ENCODE measurements around the gene POU3F4.

Gene POU3F4

GRCh38 chrX:83508006-83508405 is at the start of gene POU3F4:
POU3F4 (plus strand) TSS chrX:83508290; CDS start chrX:83508325, 35 bp downstream.
- FAIRE-seq (no peak), DNase-seq (ENCODE audit: insufficient read length, low spot score) (no peak)
- TF ChIP-seq, protein P1, sequence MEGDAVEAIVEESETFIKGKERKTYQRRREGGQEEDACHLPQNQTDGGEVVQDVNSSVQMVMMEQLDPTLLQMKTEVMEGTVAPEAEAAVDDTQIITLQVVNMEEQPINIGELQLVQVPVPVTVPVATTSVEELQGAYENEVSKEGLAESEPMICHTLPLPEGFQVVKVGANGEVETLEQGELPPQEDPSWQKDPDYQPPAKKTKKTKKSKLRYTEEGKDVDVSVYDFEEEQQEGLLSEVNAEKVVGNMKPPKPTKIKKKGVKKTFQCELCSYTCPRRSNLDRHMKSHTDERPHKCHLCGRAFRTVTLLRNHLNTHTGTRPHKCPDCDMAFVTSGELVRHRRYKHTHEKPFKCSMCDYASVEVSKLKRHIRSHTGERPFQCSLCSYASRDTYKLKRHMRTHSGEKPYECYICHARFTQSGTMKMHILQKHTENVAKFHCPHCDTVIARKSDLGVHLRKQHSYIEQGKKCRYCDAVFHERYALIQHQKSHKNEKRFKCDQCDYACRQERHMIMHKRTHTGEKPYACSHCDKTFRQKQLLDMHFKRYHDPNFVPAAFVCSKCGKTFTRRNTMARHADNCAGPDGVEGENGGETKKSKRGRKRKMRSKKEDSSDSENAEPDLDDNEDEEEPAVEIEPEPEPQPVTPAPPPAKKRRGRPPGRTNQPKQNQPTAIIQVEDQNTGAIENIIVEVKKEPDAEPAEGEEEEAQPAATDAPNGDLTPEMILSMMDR (IDR thresholded peaks at IDR 0.05; ENCODE audit: insufficient read depth, missing control alignments), result no peak

DNA sequence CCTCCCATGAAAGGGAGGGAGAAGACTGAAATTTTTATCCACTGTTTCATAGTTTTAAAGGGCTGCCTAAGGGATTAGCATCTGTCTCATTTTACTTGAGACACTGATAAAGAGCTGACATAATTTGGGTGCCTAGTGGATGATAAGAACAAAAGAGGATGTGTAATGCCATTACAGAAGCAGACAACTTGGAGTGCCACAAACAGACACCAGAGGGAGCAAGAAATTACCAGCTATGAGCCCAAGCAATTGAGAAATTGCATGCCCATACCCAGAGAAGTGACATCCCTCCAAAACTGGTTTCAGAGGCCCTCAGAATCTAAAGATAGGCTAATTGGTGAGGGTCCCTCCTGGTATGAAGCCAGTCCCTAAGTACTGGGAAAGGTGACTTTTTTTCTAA is 38.5 kb upstream of the POU3F4 start:
- peak; percentile 66 for FAIRE-seq
- TF ChIP-seq, protein P1 (IDR thresholded peaks at IDR 0.05; ENCODE audit: insufficient read depth, missing control alignments), result peak; percentile 2
- peak; percentile 7 for DNase-seq (ENCODE audit: insufficient read length, low spot score)

- TF ChIP-seq, protein P1 (IDR thresholded peaks at IDR 0.05; ENCODE audit: insufficient read depth, missing control alignments), result no peak
- FAIRE-seq (no peak), DNase-seq (ENCODE audit: insufficient read length, low spot score) (no peak)
Observed at GRCh38 chrX:83495898-83496297, 12.2 kb upstream of the POU3F4 start.

- DNase-seq (ENCODE audit: insufficient read length, low spot score), result no peak
- no peak for FAIRE-seq
- TF ChIP-seq, protein P1 (IDR thresholded peaks at IDR 0.05; ENCODE audit: insufficient read depth, missing control alignments), result no peak
Observed at GRCh38 chrX:83501003-83501402, 7.1 kb upstream of the POU3F4 start.

- TF ChIP-seq, protein P1 (IDR thresholded peaks at IDR 0.05; ENCODE audit: insufficient read depth, missing control alignments), result no peak
- FAIRE-seq (no peak), DNase-seq (ENCODE audit: insufficient read length, low spot score) (no peak)
Observed at GRCh38 chrX:83501530-83501929, 6.6 kb upstream of the POU3F4 start.

DNA sequence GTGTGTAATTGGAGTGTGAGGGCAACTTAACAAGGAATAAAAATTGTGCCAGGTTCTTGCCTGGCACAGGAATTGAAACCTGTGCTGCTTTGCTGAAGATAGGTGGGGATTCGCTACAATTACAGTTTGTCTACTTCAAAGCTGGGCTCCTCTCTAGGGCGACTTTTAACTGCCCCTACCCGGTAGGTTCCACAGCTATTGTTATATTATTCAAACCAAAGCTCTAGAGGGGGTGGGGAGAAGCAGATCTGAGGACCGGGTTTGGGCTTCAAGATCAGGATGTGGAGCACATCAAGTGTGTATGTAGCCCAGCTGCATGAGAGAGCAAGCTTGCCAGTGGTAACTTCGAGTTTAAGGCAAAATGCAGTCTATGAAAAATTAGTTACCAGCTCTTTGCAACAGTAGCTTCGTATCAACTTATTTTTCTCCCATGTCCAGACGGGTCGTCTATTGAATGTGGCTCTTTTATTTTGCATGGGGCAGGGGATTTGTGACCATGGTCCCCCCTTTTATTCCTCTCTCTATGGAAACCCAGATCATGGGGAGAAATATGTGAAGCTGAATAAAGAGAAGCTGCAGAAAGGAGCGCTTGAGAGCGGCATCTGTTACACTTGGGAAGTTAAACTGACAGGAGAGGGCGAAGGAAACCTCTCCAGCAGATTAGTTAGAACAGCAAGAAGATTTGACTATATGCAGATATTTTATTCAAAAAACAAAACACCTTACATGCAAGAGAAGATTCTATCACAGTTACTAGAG is 3.2 kb upstream of the POU3F4 start:
- TF ChIP-seq, protein P1 (IDR thresholded peaks at IDR 0.05; ENCODE audit: insufficient read depth, missing control alignments), result no peak
- no peak for DNase-seq (ENCODE audit: insufficient read length, low spot score)
- no peak for FAIRE-seq

DNA sequence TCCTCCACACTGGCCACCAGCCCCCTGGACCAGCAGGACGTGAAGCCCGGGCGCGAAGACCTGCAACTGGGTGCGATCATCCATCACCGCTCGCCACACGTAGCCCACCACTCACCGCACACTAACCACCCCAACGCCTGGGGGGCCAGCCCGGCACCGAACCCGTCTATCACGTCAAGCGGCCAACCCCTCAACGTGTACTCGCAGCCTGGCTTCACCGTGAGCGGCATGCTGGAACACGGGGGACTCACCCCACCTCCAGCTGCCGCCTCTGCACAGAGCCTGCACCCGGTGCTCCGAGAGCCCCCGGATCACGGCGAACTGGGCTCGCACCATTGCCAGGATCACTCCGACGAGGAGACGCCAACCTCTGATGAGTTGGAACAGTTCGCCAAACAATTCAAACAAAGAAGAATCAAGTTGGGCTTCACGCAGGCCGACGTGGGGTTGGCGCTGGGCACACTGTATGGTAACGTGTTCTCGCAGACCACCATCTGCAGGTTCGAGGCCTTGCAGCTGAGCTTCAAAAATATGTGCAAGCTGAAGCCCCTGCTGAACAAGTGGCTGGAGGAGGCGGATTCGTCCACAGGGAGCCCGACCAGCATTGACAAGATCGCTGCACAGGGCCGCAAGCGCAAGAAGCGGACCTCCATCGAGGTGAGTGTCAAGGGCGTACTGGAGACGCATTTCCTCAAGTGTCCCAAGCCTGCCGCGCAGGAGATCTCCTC is 600 bp downstream of the POU3F4 start:
- TF ChIP-seq, protein P1 (IDR thresholded peaks at IDR 0.05; ENCODE audit: insufficient read depth, missing control alignments), result no peak
- DNase-seq (ENCODE audit: insufficient read length, low spot score) (no peak), FAIRE-seq (no peak)

Data from D721Med (cell line).